Measurements from ENCODE around the gene UEVLD.

GRCh38 chr11:18533365-18533764 is 55.2 kb downstream of the UEVLD start:
- TF ChIP-seq EZH2 (IDR thresholded peaks at IDR 0.05; ENCODE audit: insufficient read depth, poor library complexity, severe bottlenecking) (no peak), EZH2phosphoT487 (IDR thresholded peaks at IDR 0.05; ENCODE audit: insufficient read depth, low read depth) (no peak)
